Activated B cell treated with CpG ODN at 0.5 μM for 24 hours (primary cell): ENCODE results near the gene RAPH1. TPM values are rescaled to one million over a fixed set of nuclear protein-coding genes. Genes with fewer than 3 reads are reported as not detected.
"Not testable (repeated sequence)": the region's sequence is repeated elsewhere in the genome, so short reads cannot be mapped to it uniquely, and the experiment has no call there.

Experiments used
- ATAC-seq: fragments of 200-7000 bp; cut with Tn5 transposase; one replicate; pipeline ENCODE4 v1.10.0; 2021; ENCODE audit warnings: low read depth, mild to moderate bottlenecking, moderate library complexity
- CTCF ChIA-PET: fragments of 350-600 bp; sonication (Branson Sonifier 250); formaldehyde crosslinking; loops from one replicate; lab custom pipeline; 2021; ENCODE audit warnings: antibody characterized with exemption; lab: Charles Lee
- POLR2A ChIA-PET: fragments of 350-600 bp; sonication (Branson Sonifier 250); formaldehyde crosslinking; loops from one replicate; lab custom pipeline; 2021; ENCODE audit warnings: antibody characterized with exemption; lab: Charles Lee
- DNase-seq: peaks from one replicate; pipeline ENCODE4 v3.0.0; 2022
- H3K27ac Mint-ChIP-seq: one replicate; pipeline ENCODE4 v1.8.0; 2020; ENCODE audit warnings: mixed read lengths
- H3K27me3 Mint-ChIP-seq: one replicate; pipeline ENCODE4 v1.8.0; 2021; ENCODE audit warnings: mixed read lengths
- H3K36me3 Mint-ChIP-seq: one replicate; pipeline ENCODE4 v1.8.0; 2021; ENCODE audit warnings: low read depth, mixed read lengths
- H3K4me1 Mint-ChIP-seq: one replicate; pipeline ENCODE4 v1.8.0; 2021; ENCODE audit warnings: mixed read lengths
- H3K4me3 Mint-ChIP-seq: one replicate; pipeline ENCODE4 v1.8.0; 2020; ENCODE audit warnings: mild to moderate bottlenecking, mixed read lengths
- H3K9me3 Mint-ChIP-seq: one replicate; pipeline ENCODE4 v1.8.0; 2020; ENCODE audit warnings: mixed read lengths
- CTCF ChIP-seq: fragments of 200-600 bp; IDR thresholded peaks from one replicate; pipeline ENCODE4 v1.8.0; 2022; ENCODE audit warnings: antibody characterized with exemption, mild to moderate bottlenecking
- intact Hi-C: fragments of 100-400 bp; cut with micrococcal nuclease; formaldehyde crosslinking; loops from one replicate; pipeline ENCODE4 v1.15.1; 2024
- total RNA-seq: library from RNA; stranded (reverse); gene quantifications from 2 replicates; pipeline ENCODE4 v1.2.3, GENCODE V29; 2022

Gene RAPH1
- total RNA-seq, 1 donor from 2014 or later = 0.11 TPM

- Mint-ChIP-seq H3K9me3 (no peaks in the 10 kb centered on the region), H3K27me3 (no peaks in the 10 kb centered on the region), H3K36me3 (peaks cover 23% of the 10 kb centered on the region), H3K27ac (no peak overlapping the region), H3K4me1 (no peaks in the 10 kb centered on the region), H3K4me3 (no peak overlapping the region)
- CTCF ChIA-PET = no interaction called here
- ATAC-seq (no peak), DNase-seq (no peak)
- POLR2A ChIA-PET = no interaction called here
- intact Hi-C loops = no loop called here
- TF ChIP-seq CTCF = no peak
Measured at GRCh38 chr2:203431391-203432185, 103.5 kb downstream of the RAPH1 start.

GRCh38 chr2:203429643-203430042, 105.5 kb downstream of the RAPH1 start:
- ATAC-seq, H3K9me3 Mint-ChIP-seq, H3K27ac Mint-ChIP-seq, POLR2A ChIA-PET, CTCF ChIA-PET, DNase-seq, H3K4me1 Mint-ChIP-seq, H3K27me3 Mint-ChIP-seq, intact Hi-C loops, H3K4me3 Mint-ChIP-seq: not testable (repeated sequence)
- peaks cover 27% of the 10 kb centered on the region for H3K36me3 Mint-ChIP-seq

- Mint-ChIP-seq H3K4me1 (no peaks in the 10 kb centered on the region), H3K27ac (no peak overlapping the region), H3K27me3 (no peaks in the 10 kb centered on the region), H3K9me3 (no peaks in the 10 kb centered on the region), H3K4me3 (no peak overlapping the region), H3K36me3 (peaks cover 40% of the 10 kb centered on the region)
- POLR2A ChIA-PET = no interaction called here
- ATAC-seq (no peak), DNase-seq (no peak)
- no peak for TF ChIP-seq CTCF
- CTCF ChIA-PET = no interaction called here
- intact Hi-C loops = no loop called here
Measured at GRCh38 chr2:203427061-203427460, 108.0 kb downstream of the RAPH1 start.

- no peak for ATAC-seq
- ChIA-PET CTCF (no interaction called here), POLR2A (no interaction called here)
- Mint-ChIP-seq H3K4me1 (no peaks in the 10 kb centered on the region), H3K27ac (no peak overlapping the region), H3K9me3 (peaks cover 14% of the 10 kb centered on the region), H3K36me3 (peaks cover 55% of the 10 kb centered on the region), H3K27me3 (no peaks in the 10 kb centered on the region), H3K4me3 (no peak overlapping the region)
- no peak for DNase-seq
- intact Hi-C loops = no loop called here
- TF ChIP-seq CTCF = no peak
Measured at GRCh38 chr2:203418271-203418670, 116.8 kb downstream of the RAPH1 start.

GRCh38 chr2:203413796-203414195, 121.3 kb downstream of the RAPH1 start:
- no peak for TF ChIP-seq CTCF
- Mint-ChIP-seq H3K4me1 (no peaks in the 10 kb centered on the region), H3K27me3 (no peaks in the 10 kb centered on the region), H3K4me3 (no peak overlapping the region), H3K27ac (no peak overlapping the region), H3K9me3 (peaks cover 14% of the 10 kb centered on the region), H3K36me3 (peaks cover 49% of the 10 kb centered on the region)
- intact Hi-C loops = no loop called here
- no peak for DNase-seq
- ATAC-seq = no peak
- ChIA-PET POLR2A (no interaction called here), CTCF (no interaction called here)
